Left renal pelvis (tissue), 4 donors: ENCODE data around the gene BTG1. TPM values are rescaled to one million over a fixed set of nuclear protein-coding genes. Genes with fewer than 3 reads are reported as not detected.

ENCODE experiments used
- DNase-seq, 4 donors: peaks; one replicate each; pipeline ENCODE4 v3.0.0-alpha.2; 2013; ENCODE audit warnings: low read depth in 4 of 4, low spot score in 3 of 4
- polyA plus RNA-seq, 4 donors: library from polyadenylated mRNA; unstranded; fragments of 120-200 nt; gene quantifications; one replicate each; pipeline ENCODE4 v1.2.1, GENCODE V29; 2013; ENCODE audit not compliant: insufficient read length in 4 of 4

The BTG1 gene
- polyA plus RNA-seq, 4 donors: 96.6 to 126 (median 110) TPM

DNA sequence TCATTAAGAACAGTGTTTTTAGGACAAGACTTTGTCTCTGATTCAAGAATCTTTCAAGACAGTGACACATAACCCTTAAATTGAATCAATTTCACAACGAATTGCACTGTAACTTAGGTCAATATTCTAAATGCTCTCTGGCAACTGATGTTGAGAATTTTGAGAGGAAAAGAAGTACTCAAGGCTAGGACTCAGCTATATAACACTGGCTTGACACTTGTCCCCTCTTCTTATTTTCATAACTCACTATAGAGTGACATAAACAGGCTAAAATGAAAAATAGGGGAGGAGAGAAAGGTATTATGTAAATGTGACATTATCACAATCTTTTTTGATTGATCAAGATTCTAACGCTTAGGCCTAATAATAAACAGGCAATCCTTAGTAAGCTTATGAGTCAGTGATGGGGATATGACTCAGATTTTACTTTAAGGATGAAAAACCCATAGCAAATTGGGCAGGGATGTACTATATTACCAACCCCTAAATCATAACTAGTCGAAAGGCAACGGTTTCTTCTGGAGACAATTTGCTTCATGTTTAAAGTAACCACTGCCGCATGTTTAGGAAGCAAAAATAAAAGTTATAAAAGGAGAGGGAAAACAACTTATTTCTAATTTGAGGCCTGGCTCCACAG lies 10.9 kb downstream of the BTG1 start:
- no peak for DNase-seq

DNA sequence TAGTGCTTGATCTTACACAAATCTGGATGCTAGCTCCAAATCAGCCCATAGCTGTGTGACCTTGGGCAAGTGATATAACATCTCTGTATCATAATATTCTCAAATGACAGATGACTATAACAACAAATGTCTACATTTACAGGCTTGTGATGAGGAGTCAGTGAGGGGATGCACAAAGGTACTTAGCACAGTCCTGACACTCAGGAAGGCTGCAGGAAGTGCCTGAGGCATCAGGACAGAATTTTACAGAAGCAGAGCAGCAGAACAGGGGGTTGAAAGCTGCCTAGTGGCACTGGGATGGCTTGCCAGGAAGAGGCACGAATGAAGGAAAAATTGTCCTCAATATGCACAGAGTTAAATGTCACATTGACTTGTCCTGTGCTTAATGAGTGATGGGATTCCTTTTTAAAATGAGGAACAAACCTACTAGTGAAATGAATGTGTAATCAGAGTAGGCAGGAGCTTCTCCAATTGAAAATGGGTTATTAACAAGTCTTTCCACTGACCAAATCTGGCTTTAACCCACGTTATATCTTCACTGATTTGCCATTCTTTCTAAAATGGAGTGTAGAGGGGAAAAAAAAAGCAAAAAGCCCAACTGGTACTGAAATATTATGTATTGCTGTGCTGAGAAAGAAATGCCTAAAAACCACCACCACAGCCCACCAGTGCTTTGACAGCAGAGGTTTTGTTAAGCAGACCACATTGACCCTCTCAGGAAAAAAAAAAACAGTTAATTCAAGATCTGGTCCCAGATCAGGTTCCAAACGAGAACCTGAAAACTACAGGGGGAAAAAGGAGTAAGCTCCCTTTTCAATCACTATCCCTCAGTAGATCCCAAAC lies 11.6 kb downstream of the BTG1 start:
- DNase-seq: no peak

- no peak for DNase-seq
Measured at GRCh38 chr12:92133171-92133570, 12.5 kb downstream of the BTG1 start.

DNA sequence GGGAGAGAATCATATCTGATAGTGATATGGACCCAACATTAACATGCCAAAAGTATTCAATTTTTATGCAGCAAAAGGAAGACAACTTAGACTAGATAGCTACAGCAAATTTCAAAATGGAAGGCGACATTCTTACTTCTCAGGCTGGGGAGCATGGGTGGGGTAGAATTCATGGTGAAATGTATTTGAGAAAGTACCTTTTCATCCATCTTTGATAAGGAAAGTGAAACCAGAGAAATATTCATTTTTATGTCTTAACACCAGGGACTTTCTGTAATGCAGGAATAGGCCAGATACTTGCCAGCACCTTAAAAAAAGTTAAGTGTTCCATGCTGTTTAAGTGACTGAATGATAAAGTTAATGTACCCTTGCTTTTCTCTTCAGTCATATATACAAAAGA lies 13.4 kb downstream of the BTG1 start:
- DNase-seq: no peak

DNA sequence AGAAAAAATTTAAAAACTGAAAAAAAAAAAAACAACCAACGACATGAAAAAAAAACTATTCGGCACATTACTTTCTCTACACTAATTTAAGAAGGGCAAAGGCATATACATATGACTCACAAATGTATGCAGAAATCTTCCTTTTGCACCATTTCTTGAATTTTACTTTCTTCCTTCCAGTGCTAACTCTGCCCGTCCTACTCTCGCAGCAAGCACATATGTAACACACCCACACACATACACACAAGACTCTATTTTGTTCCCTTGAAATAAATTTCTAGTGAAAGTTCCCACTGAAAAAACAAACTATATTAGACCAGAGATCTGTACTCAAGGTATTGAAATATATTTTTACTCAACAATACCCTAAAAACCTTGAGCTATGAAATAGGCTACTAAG lies 14.6 kb downstream of the BTG1 start:
- DNase-seq: no peak

DNA sequence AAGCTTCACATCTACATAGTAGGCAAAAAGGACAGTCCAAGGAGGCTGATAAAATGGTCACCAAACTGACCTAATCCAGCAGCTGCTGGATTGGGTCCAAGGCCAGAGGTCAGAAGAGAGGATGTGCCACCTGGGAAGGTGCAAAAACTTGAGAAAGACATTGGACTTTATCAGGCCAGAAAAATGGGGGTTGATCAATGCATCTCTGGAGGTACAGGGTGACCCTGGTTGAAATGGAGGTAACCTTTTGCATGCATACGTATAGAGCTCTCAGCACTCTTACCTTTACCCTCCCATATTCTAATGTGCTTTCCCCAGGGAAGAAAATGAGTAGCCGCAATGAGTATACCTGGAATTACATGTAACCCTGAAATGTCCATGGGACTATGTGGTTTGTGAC lies 16.0 kb downstream of the BTG1 start:
- no peak for DNase-seq

GRCh38 chr12:92128612-92129011 lies 17.0 kb downstream of the BTG1 start:
- no peak for DNase-seq

DNA sequence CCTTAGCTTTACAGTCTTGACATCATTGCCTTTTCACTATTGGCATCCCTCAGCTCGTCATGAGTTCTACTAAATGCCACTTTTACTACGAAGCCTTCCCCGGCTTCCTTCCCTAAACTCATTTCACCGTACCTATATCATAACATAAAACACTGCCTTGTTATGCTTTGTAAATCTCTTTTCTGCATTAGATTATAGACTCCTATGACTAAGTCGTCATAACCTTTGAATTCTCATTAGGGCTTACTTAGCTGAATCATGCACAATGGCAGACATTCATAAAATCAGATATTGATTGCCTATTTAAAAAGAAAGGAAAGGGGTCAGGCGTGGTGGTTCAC lies 21.0 kb downstream of the BTG1 start:
- DNase-seq: no peak

DNA sequence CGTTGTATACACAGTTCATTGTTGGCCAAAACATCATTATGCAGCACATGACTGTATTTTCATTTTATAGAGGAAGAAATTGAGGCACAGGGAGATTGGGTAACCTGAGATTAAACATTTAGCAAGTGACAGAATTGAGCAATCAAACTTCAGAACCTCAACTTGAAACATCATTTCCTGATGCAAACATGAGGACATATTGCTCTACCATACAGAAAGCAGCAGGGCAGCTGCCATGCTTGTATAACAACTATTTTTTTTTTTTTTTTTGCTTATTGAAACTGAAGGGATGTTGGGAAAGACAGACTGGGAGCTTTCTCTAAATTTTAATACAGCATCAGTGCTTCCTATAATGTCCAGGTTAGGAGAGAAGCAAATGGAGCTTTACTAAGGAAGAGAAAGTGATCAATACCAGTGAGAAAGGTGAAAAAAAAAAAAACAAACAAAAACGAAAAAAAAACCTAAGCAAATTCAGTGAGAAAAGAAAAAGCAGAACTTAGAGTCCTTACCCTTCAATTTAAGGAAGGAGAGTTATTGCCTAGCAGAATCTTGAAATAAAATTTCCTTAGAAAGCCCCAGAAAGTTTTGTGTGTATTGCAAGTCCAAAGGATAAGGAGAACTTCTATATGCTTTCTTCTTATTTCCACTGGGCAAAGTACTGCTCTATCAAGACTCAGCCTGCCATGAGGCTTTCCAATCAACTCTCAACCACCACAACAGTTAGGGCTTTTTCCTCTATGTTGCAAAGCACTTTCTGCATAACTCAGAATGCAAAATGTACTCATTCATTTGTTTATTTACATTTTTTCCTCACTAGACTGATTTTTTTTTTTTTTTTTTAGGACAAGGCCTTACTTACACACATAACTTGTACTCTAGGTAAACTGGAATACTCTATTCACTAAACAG lies 21.6 kb downstream of the BTG1 start:
- no peak for DNase-seq

DNA sequence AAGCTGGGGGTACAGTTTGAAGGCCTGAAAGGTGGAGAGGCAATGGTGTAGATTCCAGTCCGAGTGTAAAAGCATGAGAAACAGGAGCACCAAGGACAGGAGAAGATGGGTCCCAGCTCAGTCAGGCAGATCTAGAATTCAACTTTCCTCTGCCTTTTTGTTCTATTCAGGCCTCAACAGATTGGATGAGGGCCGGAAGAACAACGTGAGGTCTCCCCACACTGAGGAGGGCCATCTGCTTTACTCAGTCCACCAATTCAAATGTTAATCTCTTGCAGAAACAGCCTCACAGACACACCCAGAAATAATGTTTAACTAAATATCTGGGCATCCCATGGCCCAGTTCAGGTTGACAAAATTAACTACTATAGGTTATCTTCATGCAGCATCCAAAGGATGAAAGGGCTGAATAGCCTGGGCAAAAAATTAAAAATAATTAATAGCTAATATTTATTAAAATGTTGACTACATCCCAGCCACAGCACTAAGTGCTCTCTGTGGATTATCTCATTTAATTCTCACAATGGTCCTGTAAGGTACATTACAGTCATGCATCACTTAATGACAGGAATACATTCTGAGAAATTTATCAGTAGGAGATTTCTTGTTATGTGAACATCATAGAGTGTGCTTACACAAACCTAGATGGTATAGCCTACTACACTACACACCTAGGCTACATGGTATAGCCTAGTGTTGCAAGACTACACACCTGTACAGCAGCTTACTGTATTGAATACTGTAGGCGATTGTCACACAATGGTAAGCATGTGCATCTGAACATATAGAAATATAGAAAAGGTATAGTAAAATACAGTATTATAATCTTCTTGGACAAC lies 22.5 kb downstream of the BTG1 start:
- DNase-seq: no peak

- DNase-seq: no peak
Measured at GRCh38 chr12:92121826-92122225, 23.8 kb downstream of the BTG1 start.

DNA sequence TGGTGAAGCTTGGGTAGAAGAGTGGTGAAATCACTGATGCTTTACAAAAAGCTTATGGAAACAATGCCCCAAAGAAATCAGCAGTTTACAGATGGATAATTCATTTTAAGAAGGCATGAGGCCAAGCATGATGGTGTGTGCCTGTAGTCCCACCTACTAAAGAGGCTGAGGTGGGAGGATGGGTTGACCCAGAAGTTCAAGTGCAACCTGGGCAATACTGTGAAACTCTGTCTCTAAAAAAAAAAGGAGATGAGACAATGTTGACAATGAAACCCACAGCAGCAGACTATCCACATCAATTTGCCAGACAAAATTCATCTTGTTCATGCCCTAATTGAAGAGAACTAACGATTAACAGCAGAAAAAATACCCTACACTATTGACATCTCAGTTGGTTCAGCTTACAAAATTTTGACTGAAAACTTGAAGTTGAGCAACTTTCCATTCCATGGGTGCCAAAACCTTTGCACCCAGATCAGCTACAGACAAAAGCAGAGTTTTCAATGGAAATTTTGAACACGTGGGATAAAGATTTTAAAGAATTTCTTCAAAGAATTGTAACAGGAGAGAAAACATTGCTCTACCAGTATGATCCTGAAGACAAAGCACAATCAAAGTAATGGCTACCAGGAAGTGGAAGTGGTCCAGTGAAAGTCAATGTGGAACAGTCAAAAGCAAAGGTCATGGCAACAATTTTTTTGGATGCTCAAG lies 26.7 kb downstream of the BTG1 start:
- DNase-seq: no peak

- no peak for DNase-seq
Measured at GRCh38 chr12:92114834-92115233, 30.8 kb downstream of the BTG1 start.

DNA sequence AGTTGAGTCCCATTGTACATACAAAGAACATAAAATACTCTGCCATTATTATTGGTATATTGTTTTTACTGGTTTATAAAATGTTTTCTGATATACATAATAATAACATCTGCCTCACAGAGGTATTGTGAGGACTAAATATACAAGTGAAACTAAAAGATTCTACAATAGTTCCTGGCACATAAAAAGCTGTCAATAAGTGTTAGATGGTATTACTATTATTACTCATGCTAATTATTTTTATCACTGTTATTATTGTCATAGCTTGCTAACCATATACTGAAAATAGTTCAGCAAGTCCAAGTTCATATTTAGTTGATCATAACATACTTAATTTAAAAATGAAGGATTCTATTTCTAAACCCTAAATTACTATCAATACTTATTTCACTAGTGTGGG lies 34.4 kb downstream of the BTG1 start:
- DNase-seq: no peak

DNA sequence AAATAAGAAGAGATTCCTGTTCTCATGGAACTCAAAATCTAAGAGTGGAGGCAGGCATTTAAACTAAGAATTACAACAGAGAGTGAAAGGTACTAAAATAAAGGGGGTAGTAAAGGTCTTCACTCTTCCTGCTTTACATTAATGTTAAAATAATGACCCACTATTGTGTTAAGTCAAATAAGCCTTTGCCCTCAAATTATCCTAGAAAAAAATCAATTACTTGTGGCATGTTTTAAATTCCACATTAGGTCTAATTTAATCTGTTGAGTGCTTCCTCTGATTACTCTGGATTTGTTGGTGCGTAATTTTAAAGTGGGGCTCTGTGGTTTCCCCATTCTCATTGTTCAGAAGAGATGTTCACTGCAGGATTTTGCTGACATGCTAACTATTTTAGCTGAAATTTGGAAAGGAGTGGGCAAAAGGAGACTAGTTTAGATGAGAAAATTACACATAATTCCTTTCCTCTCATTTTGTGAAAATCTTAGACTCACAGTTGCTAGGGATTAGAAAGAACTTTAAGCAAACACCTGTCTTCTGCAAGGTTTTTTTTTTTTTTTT lies 35.5 kb downstream of the BTG1 start:
- no peak for DNase-seq

DNA sequence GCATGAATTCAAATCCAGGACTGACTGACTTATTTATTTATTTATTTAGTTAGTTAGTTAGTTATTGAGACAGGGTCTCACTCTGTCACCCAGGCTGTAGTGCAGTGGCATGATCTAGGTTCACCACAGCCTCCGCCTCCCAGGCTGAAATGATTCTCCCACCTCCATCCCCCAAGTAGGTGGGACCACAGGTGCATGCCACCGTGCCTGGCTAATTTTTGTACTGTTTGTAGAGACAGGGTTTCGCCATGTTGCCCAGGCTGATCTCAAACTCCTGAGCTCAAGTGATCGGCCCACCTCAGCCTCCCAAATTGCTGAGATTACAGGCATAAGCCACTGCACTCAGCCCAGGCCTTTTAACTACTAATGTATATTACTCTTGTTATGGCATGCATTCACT lies 36.0 kb downstream of the BTG1 start:
- DNase-seq: no peak

DNA sequence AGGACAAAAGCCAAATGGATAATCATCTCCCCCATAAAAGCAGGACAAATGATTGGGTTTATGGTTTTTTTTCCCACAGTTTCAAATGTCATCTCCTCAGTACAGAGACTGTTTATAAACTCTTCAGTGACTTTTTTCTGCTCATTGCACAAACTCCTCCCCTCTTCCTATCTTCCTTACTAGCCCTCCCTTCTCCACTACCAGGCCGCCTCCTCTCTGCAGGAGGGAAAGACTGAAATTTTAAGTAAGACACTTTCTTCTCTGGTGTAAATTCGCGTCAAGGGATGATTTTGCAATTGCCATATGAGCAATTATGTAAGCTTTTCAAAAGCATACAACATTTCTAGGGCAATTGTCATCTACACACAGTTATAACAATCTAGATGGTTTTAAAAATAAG lies 37.0 kb downstream of the BTG1 start:
- peak in 1 of 4 donors; percentile 20 for DNase-seq

- no peak for DNase-seq
Measured at GRCh38 chr12:92107621-92108131, 38.0 kb downstream of the BTG1 start.

- DNase-seq: no peak
Measured at GRCh38 chr12:92107094-92107493, 38.6 kb downstream of the BTG1 start.
